Small intestine (tissue), 7 donors: ENCODE data around the gene POGZ. TPM values are rescaled to one million over a fixed set of nuclear protein-coding genes. Genes with fewer than 3 reads are reported as not detected.

Source experiments
- DNase-seq, 2 donors: peaks; one replicate each; pipeline versions ENCODE4 v3.0.0 to v3.0.0-alpha.2; 2013
- FAIRE-seq: peaks from 2 replicates; lab custom pipeline; 2012; peaks lifted over from hg19 to GRCh38; lab: Jason Lieb, UNC
- H3K27ac ChIP-seq, 3 donors: one replicate each; pipeline ENCODE4 v1.5.1; 2013; ENCODE audit warnings: low read length in 2 of 3, mild to moderate bottlenecking in 2 of 3, control low read depth in 1 of 3, inconsistent platforms in 1 of 3, low read depth in 1 of 3, moderate library complexity in 1 of 3
- H3K27me3 ChIP-seq, 3 donors: one replicate each; pipeline ENCODE4 v1.6.1; 2013; ENCODE audit warnings: low read length in 3 of 3, inconsistent platforms in 1 of 3; ENCODE audit not compliant: control insufficient read depth in 3 of 3, insufficient read depth in 3 of 3
- H3K36me3 ChIP-seq, 3 donors: one replicate each; pipeline ENCODE4 v1.6.1; 2013; ENCODE audit warnings: low read length in 3 of 3, inconsistent platforms in 1 of 3, low read depth in 1 of 3, mild to moderate bottlenecking in 1 of 3, moderate library complexity in 1 of 3; ENCODE audit not compliant: control insufficient read depth in 3 of 3, insufficient read depth in 2 of 3
- H3K4me1 ChIP-seq, 3 donors: one replicate each; pipeline ENCODE4 v1.6.1; 2013; ENCODE audit warnings: low read length in 2 of 3, inconsistent platforms in 1 of 3, low read depth in 1 of 3, mild to moderate bottlenecking in 1 of 3, moderate library complexity in 1 of 3; ENCODE audit not compliant: control insufficient read depth in 3 of 3, insufficient read depth in 2 of 3
- H3K4me3 ChIP-seq, 3 donors: one replicate each; pipeline ENCODE4 v1.5.1; 2013; ENCODE audit warnings: low read length in 3 of 3, control low read depth in 1 of 3, inconsistent platforms in 1 of 3, low read depth in 1 of 3, mild to moderate bottlenecking in 1 of 3, moderate library complexity in 1 of 3
- H3K9me3 ChIP-seq, 2 donors: one replicate each; pipeline ENCODE4 v1.6.1; 2013; ENCODE audit warnings: low read depth in 1 of 2, low read length in 1 of 2; ENCODE audit not compliant: control insufficient read depth in 2 of 2, insufficient read depth in 1 of 2
- WGBS, 3 donors: extraction: QIAGEN DNeasy Blood & Tissue Kit; methylation state at CpG; one replicate each; pipeline ENCODE4 v1.1.7; 2013; 5-methylcytosine and 5-hydroxymethylcytosine counted together
- polyA plus RNA-seq, 4 donors: library from polyadenylated mRNA; stranded (reverse) in 3 of 4; unstranded in 1 of 4; fragments of 200-250 nt in 3 of 4; fragments of 120-200 nt in 1 of 4; gene quantifications; one replicate each; pipeline versions ENCODE4 v1.2.1 to v1.2.3, GENCODE V29; 2013
- donor health status: healthy with polysubstance abuse.
- donor health status: control.
- donor health status: control.
- donor health status: Bipolar disorder and iron deficiency.
- donor health status: healthy.

The POGZ gene
- polyA plus RNA-seq, 4 donors = 11.1 to 77.1 (median 16.0) TPM

DNA sequence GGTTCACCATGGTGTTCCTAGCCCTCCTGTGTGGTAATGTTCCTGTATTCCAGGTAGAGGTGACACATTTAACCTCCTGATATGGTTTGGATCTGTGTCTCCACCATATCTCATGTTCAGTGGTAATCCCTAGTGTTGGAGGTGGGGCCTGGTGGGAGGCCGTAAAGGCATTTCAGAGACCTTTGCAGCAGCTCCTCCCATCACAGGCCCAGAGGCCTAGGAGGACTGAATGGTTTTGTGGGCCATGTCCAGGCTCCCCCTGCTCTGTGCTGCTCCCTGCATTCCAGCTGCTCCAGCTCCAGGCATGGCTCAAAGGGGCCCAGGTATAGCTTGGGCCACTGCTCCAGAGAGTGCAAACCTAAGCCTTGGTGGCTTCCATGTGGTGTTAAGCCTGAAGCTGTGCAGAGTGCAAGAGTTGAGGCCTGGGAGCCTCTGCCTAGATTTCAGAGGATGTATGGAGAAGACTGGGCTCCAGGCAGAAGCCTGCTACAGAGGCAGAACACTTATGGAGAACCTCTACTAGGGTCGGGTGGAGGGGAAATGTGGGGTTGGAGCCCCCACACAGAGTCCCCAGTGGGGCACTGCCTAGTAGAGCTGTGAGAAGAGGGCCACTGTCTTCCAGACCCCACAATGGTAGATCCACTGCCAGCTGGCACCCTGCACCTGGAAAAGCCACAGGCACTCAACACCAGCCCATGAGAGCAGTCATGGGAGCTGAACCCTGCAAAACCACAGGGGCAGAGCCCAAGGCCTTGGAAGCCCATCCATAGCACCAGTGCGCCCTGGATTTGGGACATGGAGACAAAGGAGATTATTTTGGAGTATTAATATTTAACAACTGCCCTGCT is 96.8 kb downstream of the POGZ start:
- H3K36me3 ChIP-seq = peaks cover 0 to 48% (median 9%) of the 10 kb centered on the region in 3 donors
- FAIRE-seq = no peak
- no peaks in the 10 kb centered on the region for H3K4me1 ChIP-seq
- no peak for DNase-seq
- no peak overlapping the region for H3K4me3 ChIP-seq
- no peaks in the 10 kb centered on the region for H3K27me3 ChIP-seq
- H3K9me3 ChIP-seq = peaks cover 0 to 16% of the 10 kb centered on the region in 2 donors
- H3K27ac ChIP-seq = no peak overlapping the region
- WGBS, 3 donors = 95 to 98% (median 96%) methylated on average over 3 of the region's 3 CpGs

DNA sequence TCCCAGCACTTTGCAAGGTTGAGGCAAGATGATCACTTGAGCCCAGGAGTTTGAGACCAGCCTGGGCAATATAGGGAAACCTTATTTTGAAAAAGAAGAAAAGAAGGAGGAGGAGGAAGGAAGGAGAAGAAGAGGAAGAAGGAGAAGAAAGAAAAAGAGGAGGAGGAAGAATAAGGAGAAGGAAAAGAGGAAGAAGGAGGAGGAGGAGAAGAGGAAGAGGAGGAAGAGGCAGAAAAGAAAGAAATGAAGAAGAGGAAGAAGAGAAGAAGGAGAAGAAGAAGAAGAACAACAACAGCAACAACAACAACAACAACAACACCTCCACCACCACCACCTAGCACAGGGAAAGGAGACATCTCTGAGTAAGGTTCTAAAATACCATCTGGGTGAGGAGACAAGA is 97.4 kb downstream of the POGZ start:
- Histone ChIP-seq H3K4me1 (no peaks in the 10 kb centered on the region), H3K27me3 (no peaks in the 10 kb centered on the region), H3K27ac (no peak overlapping the region), H3K9me3 (peaks cover 0 to 16% of the 10 kb centered on the region in 2 donors), H3K36me3 (peaks cover 0 to 41% (median 9%) of the 10 kb centered on the region in 3 donors), H3K4me3 (no peak overlapping the region)
- FAIRE-seq (no peak), DNase-seq (no peak)

DNA sequence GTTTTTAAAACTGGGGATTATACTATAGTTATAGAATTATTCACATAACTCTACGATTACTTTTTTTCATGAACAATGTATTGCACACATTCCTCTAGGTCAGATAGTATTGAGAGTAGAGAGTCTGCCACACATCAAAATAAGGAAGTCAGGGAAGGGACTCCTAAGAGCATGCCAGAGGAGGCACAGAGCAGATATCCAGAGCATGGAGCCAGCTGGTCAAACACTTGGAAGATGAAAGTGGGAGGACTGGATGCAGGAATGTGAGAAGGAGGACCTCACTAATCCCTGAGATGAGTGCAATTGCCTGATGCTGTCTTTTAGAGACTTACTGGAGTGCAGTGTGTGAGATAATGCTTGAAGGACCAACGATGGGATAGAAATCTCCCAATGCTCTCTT is 102.6 kb downstream of the POGZ start:
- DNase-seq (no peak), FAIRE-seq (no peak)
- Histone ChIP-seq H3K4me1 (no peaks in the 10 kb centered on the region), H3K27me3 (no peaks in the 10 kb centered on the region), H3K27ac (no peak overlapping the region), H3K36me3 (no peaks in the 10 kb centered on the region), H3K4me3 (no peak overlapping the region), H3K9me3 (peaks cover 0 to 7% of the 10 kb centered on the region in 2 donors)
- WGBS, 3 donors = 55 to 67% (median 61%) methylated on average over 2 of the region's 2 CpGs

Other genes with a start within 250 kb of the POGZ start
- 100 to 1,000 TPM; 112 to 182 (median 153) TPM for gene PSMD4, start 204.8 kb downstream of the POGZ start, polyA plus RNA-seq
- 10 to 100 TPM; 12.2 to 24.0 (median 12.9) TPM for gene ZNF687, start 177.2 kb downstream of the POGZ start, polyA plus RNA-seq
- gene PI4KB, start 132.1 kb downstream of the POGZ start, polyA plus RNA-seq = 10 to 100 TPM; 30.3 to 52.5 (median 33.8) TPM
- gene RFX5, start 112.2 kb downstream of the POGZ start, polyA plus RNA-seq = 10 to 100 TPM; 12.4 to 36.8 (median 25.8) TPM
- 100 to 1,000 TPM in 2 of 4 donors, 10 to 100 TPM in 2; 83.7 to 302 (median 132) TPM for gene SELENBP1, start 86.8 kb downstream of the POGZ start, polyA plus RNA-seq
- 100 to 1,000 TPM; 230 to 434 (median 365) TPM for gene PSMB4, start 59.9 kb downstream of the POGZ start, polyA plus RNA-seq
- 100 to 1,000 TPM in 3 of 4 donors, 10 to 100 TPM in 1; 33.5 to 286 (median 211) TPM for gene CGN, start 51.9 kb upstream of the POGZ start, polyA plus RNA-seq
- gene TUFT1, start 80.8 kb upstream of the POGZ start, polyA plus RNA-seq = 10 to 100 TPM in 2 of 4 donors, 1 to 10 TPM in 2; 8.5 to 31.7 (median 11.5) TPM
- gene SNX27, start 152.6 kb upstream of the POGZ start, polyA plus RNA-seq = 10 to 100 TPM in 1 of 4 donors, 1 to 10 TPM in 3; 4.3 to 19.2 (median 7.0) TPM